ENCODE results near the gene LCN12. TPM values are rescaled to one million over a fixed set of nuclear protein-coding genes. Genes with fewer than 3 reads are reported as not detected.

LCN12 gene
- total RNA-seq (2022; extraction: Qiagen RNA extraction) = 0.46 to 1.6 TPM (median 1.2 TPM) in 5 replicates

GRCh38 chr9:136951541-136952320 is at the start of gene LCN12:
Gene LCN12 (plus strand): TSS chr9:136952273. CDS start chr9:136952328, 55 bp downstream.

GRCh38 chr9:136944519-136945332 is 7.3 kb upstream of the LCN12 start, which contains the start of the genes C8G and FBXW5:
Gene C8G (plus strand): TSS chr9:136945243. CDS start chr9:136945321, 78 bp downstream.
Gene FBXW5 (minus strand): TSS chr9:136944738. CDS start chr9:136944083, 655 bp downstream.

GRCh38 chr9:136977223-136977622 is 25.1 kb downstream of the LCN12 start, which contains the start of gene PTGDS:
Gene PTGDS (plus strand): TSS chr9:136977504. CDS start chr9:136977579, 75 bp downstream.

GRCh38 chr9:136982232-136983051 is 30.4 kb downstream of the LCN12 start, which contains the start of gene LCNL1:
Gene LCNL1 (plus strand): TSS chr9:136982993. CDS start chr9:136983587, 594 bp downstream.

GRCh38 chr9:136991993-136992818 is 40.1 kb downstream of the LCN12 start, which contains the start of gene PAXX:
Gene PAXX (plus strand): TSS chr9:136992422. CDS start chr9:136992444, 22 bp downstream.

GRCh38 chr9:136996361-136997292 is 44.6 kb downstream of the LCN12 start, which contains the start of gene CLIC3:
Gene CLIC3 (minus strand): TSS chr9:136996568. CDS start chr9:136996543, 25 bp downstream.

Other genes starting within 250 kb of the LCN12 start
- gene DIPK1B, start 239.7 kb upstream of the LCN12 start, total RNA-seq (2022; extraction: Qiagen RNA extraction) = 6.4 to 9.1 TPM (median 8.0 TPM) in 5 replicates
- gene LCN10, start 209.3 kb upstream of the LCN12 start, total RNA-seq (2022; extraction: Qiagen RNA extraction) = not detected in 5 replicates
- not detected in 5 replicates for gene LCN6, start 203.7 kb upstream of the LCN12 start, total RNA-seq (2022; extraction: Qiagen RNA extraction)
- not detected in 5 replicates for gene LCN8, start 194.0 kb upstream of the LCN12 start, total RNA-seq (2022; extraction: Qiagen RNA extraction)
- gene LCN15, start 187.8 kb upstream of the LCN12 start, total RNA-seq (2022; extraction: Qiagen RNA extraction) = 0.03 to 0.13 TPM in 2 of 5 replicates, not detected in the others
- gene TMEM141, start 160.9 kb upstream of the LCN12 start, total RNA-seq (2022; extraction: Qiagen RNA extraction) = 60.3 to 79.3 TPM (median 78.5 TPM) in 5 replicates
- 0.18 to 0.63 TPM (median 0.44 TPM) in 5 replicates for gene CCDC183, start 155.9 kb upstream of the LCN12 start, total RNA-seq (2022; extraction: Qiagen RNA extraction)
- 67.0 to 82.1 TPM (median 78.1 TPM) in 5 replicates for gene RABL6, start 144.3 kb upstream of the LCN12 start, total RNA-seq (2022; extraction: Qiagen RNA extraction)
- gene AJM1, start 109.8 kb upstream of the LCN12 start, total RNA-seq (2022; extraction: Qiagen RNA extraction) = 3.4 to 4.3 TPM (median 4.0 TPM) in 5 replicates
- gene PHPT1, start 102.9 kb upstream of the LCN12 start, total RNA-seq (2022; extraction: Qiagen RNA extraction) = 221 to 341 TPM (median 305 TPM) in 5 replicates
- 2.6 to 4.2 TPM (median 4.0 TPM) in 5 replicates for gene MAMDC4, start 99.9 kb upstream of the LCN12 start, total RNA-seq (2022; extraction: Qiagen RNA extraction)
- 387 to 521 TPM (median 446 TPM) in 5 replicates for gene EDF1, start 86.0 kb upstream of the LCN12 start, total RNA-seq (2022; extraction: Qiagen RNA extraction)
- 43.3 to 61.4 TPM (median 48.8 TPM) in 5 replicates for gene TRAF2, start 65.8 kb upstream of the LCN12 start, total RNA-seq (2022; extraction: Qiagen RNA extraction)
- 71.5 to 97.8 TPM (median 91.7 TPM) in 5 replicates for gene FBXW5, start 7.5 kb upstream of the LCN12 start, total RNA-seq (2022; extraction: Qiagen RNA extraction)
- gene C8G, start 7.0 kb upstream of the LCN12 start, total RNA-seq (2022; extraction: Qiagen RNA extraction) = 0.62 to 1.7 TPM (median 1.2 TPM) in 5 replicates
- gene PTGDS, start 25.2 kb downstream of the LCN12 start, total RNA-seq (2022; extraction: Qiagen RNA extraction) = 0.55 to 0.77 TPM (median 0.67 TPM) in 5 replicates
- gene LCNL1, start 30.7 kb downstream of the LCN12 start, total RNA-seq (2022; extraction: Qiagen RNA extraction) = 0.08 to 0.16 TPM (median 0.13 TPM) in 5 replicates
- gene PAXX, start 40.1 kb downstream of the LCN12 start, total RNA-seq (2022; extraction: Qiagen RNA extraction) = 46.7 to 85.5 TPM (median 74.2 TPM) in 5 replicates
- 2.3 to 5.7 TPM (median 4.6 TPM) in 5 replicates for gene CLIC3, start 44.3 kb downstream of the LCN12 start, total RNA-seq (2022; extraction: Qiagen RNA extraction)
- 22.8 to 26.7 TPM (median 24.4 TPM) in 5 replicates for gene ABCA2, start 76.0 kb downstream of the LCN12 start, total RNA-seq (2022; extraction: Qiagen RNA extraction)
- 0.05 to 0.08 TPM (median 0.06 TPM) in 4 of 5 replicates, not detected in the other for gene FUT7, start 79.8 kb downstream of the LCN12 start, total RNA-seq (2022; extraction: Qiagen RNA extraction)
- gene NPDC1, start 93.9 kb downstream of the LCN12 start, total RNA-seq (2022; extraction: Qiagen RNA extraction) = 44.0 to 83.3 TPM (median 79.5 TPM) in 5 replicates
- gene ENTPD2, start 101.8 kb downstream of the LCN12 start, total RNA-seq (2022; extraction: Qiagen RNA extraction) = 3.3 to 4.5 TPM (median 3.5 TPM) in 5 replicates
- 17.6 to 24.7 TPM (median 21.7 TPM) in 5 replicates for gene SAPCD2, start 118.3 kb downstream of the LCN12 start, total RNA-seq (2022; extraction: Qiagen RNA extraction)
- gene UAP1L1, start 125.2 kb downstream of the LCN12 start, total RNA-seq (2022; extraction: Qiagen RNA extraction) = 10.8 to 13.9 TPM (median 11.0 TPM) in 5 replicates
- gene MAN1B1, start 134.7 kb downstream of the LCN12 start, total RNA-seq (2022; extraction: Qiagen RNA extraction) = 48.0 to 53.7 TPM (median 49.8 TPM) in 5 replicates
- 70.6 to 111 TPM (median 110 TPM) in 5 replicates for gene DPP7, start 162.5 kb downstream of the LCN12 start, total RNA-seq (2022; extraction: Qiagen RNA extraction)
- gene GRIN1, start 186.9 kb downstream of the LCN12 start, total RNA-seq (2022; extraction: Qiagen RNA extraction) = 0.22 to 0.66 TPM (median 0.45 TPM) in 5 replicates
- gene LRRC26, start 217.8 kb downstream of the LCN12 start, total RNA-seq (2022; extraction: Qiagen RNA extraction) = 0.41 to 1.7 TPM (median 0.93 TPM) in 5 replicates
- gene TMEM210, start 219.8 kb downstream of the LCN12 start, total RNA-seq (2022; extraction: Qiagen RNA extraction) = not detected in 5 replicates
- gene ANAPC2, start 236.3 kb downstream of the LCN12 start, total RNA-seq (2022; extraction: Qiagen RNA extraction) = 26.9 to 35.9 TPM (median 31.9 TPM) in 5 replicates
- 92.8 to 153 TPM (median 142 TPM) in 5 replicates for gene SSNA1, start 236.4 kb downstream of the LCN12 start, total RNA-seq (2022; extraction: Qiagen RNA extraction)
- 9.2 to 11.6 TPM (median 10.2 TPM) in 5 replicates for gene TPRN, start 248.5 kb downstream of the LCN12 start, total RNA-seq (2022; extraction: Qiagen RNA extraction)